GM12878 (cell line): ENCODE measurements around the gene APH1B.

Experiments used
- CBFB ChIP-seq: IDR thresholded peaks from 2 replicates; pipeline ENCODE4 v1.6.1; 2016; ENCODE audit warnings: antibody characterized with exemption, low read depth
- CREB1 ChIP-seq: IDR thresholded peaks from 2 replicates; pipeline ENCODE4 v1.6.1; 2012; ENCODE audit warnings: low read depth, mild to moderate bottlenecking, inconsistent platforms
- CREM ChIP-seq: IDR thresholded peaks from 2 replicates; pipeline ENCODE4 v1.6.1; 2014; ENCODE audit warnings: antibody characterized with exemption, low read depth
- EGR1 ChIP-seq, 2 experiments: IDR thresholded peaks; 1 replicate in 1 of 2; 2 replicates in 1 of 2; pipeline ENCODE4 v1.6.1; 2011 to 2012; ENCODE audit warnings: low read depth in 2 of 2, low read length in 2 of 2, borderline replicate concordance in 1 of 2, mild to moderate bottlenecking in 1 of 2, moderate library complexity in 1 of 2
- FOXM1 ChIP-seq: IDR thresholded peaks from 2 replicates; pipeline ENCODE4 v1.6.1; 2012; ENCODE audit warnings: low read depth, mild to moderate bottlenecking, inconsistent platforms, low read length, moderate library complexity
- JUND ChIP-seq: IDR thresholded peaks from 2 replicates; pipeline ENCODE4 v1.6.1; 2012; ENCODE audit warnings: low read depth, mild to moderate bottlenecking, low read length, improper control_type of control experiment, moderate library complexity
- NFYA ChIP-seq: IDR thresholded peaks from 2 replicates; pipeline ENCODE4 v1.6.1; 2011; ENCODE audit warnings: low read depth, mild to moderate bottlenecking, low read length, improper control_type of control experiment, borderline replicate concordance
- NRF1 ChIP-seq: conservative IDR thresholded peaks from 2 replicates; pipeline ENCODE4 v1.6.1; 2011; ENCODE audit warnings: mild to moderate bottlenecking, low read depth, low read length, improper control_type of control experiment
- POLR2A ChIP-seq: IDR thresholded peaks from 2 replicates; pipeline ENCODE4 v1.6.1; 2011; ENCODE audit warnings: low read depth, mild to moderate bottlenecking, low read length
- RFX5 ChIP-seq: IDR thresholded peaks from 2 replicates; pipeline ENCODE4 v1.6.1; 2011; ENCODE audit warnings: low read depth, low read length, improper control_type of control experiment
- SMAD1 ChIP-seq: fragments of 450-650 bp; IDR thresholded peaks from 2 replicates; pipeline ENCODE4 v1.6.1; 2018; ENCODE audit warnings: mild to moderate bottlenecking, low read depth; ENCODE audit not compliant: partially characterized antibody
- SP1 ChIP-seq: IDR thresholded peaks from one replicate; pipeline ENCODE4 v1.6.1; 2011; ENCODE audit warnings: low read depth, low read length
- YY1 ChIP-seq: IDR thresholded peaks from 2 replicates; pipeline ENCODE4 v1.6.1; 2011; ENCODE audit warnings: low read depth, mild to moderate bottlenecking, low read length
- TF ChIP-seq, protein P1 (sequence below), 3 experiments: IDR thresholded peaks in 2 of 3; conservative IDR thresholded peaks in 1 of 3; 2 replicates each; pipeline ENCODE4 v1.5.1; 2011; ENCODE audit warnings: low read depth in 3 of 3, low read length in 3 of 3, mild to moderate bottlenecking in 3 of 3, control low read depth in 2 of 3, moderate library complexity in 2 of 3, inconsistent platforms in 1 of 3, mixed read lengths in 1 of 3; ENCODE audit not compliant: control insufficient read depth in 2 of 3, insufficient read depth in 1 of 3; ENCODE audit errors: extremely low read depth in 1 of 3

DNA sequence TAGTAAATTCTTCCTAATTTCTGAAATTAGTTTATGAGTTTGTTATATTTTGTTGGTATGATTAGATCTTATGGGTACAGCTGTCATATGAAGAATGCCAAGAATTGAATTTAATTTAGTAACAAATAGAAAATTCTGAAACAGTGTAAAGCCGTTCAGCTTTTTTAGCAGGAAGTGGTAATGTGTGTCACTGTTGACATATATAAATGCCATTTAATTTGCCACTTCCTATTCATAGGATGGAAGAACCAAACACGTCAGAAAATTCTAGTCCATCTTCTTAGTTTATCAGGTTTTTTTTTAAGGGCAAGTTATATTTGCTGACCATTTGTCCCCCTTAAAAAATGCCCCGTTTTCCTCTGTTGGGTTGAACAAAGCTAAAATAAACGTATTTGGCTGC lies 45.0 kb upstream of the APH1B start:
- TF ChIP-seq RFX5, result no peak
- no peak for TF ChIP-seq JUND
- TF ChIP-seq, protein P1, sequence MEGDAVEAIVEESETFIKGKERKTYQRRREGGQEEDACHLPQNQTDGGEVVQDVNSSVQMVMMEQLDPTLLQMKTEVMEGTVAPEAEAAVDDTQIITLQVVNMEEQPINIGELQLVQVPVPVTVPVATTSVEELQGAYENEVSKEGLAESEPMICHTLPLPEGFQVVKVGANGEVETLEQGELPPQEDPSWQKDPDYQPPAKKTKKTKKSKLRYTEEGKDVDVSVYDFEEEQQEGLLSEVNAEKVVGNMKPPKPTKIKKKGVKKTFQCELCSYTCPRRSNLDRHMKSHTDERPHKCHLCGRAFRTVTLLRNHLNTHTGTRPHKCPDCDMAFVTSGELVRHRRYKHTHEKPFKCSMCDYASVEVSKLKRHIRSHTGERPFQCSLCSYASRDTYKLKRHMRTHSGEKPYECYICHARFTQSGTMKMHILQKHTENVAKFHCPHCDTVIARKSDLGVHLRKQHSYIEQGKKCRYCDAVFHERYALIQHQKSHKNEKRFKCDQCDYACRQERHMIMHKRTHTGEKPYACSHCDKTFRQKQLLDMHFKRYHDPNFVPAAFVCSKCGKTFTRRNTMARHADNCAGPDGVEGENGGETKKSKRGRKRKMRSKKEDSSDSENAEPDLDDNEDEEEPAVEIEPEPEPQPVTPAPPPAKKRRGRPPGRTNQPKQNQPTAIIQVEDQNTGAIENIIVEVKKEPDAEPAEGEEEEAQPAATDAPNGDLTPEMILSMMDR (IDR thresholded peaks at IDR 0.05 in 2 of 3, conservative IDR thresholded peaks at IDR 0.05 in 1 of 3; ENCODE audit: control insufficient read depth in 2 of 3, extremely low read depth in 1 of 3, insufficient read depth in 1 of 3, low read depth in 3 of 3, low read length in 3 of 3), result no peak
- no peak for TF ChIP-seq CREB1
- no peak for TF ChIP-seq CBFB
- no peak for TF ChIP-seq CREM
- no peak for TF ChIP-seq FOXM1
- TF ChIP-seq SP1, result no peak
- no peak for TF ChIP-seq NFYA
- TF ChIP-seq EGR1 (IDR thresholded peaks at IDR 0.05; ENCODE audit: borderline replicate concordance in 1 of 2, low read depth in 2 of 2, low read length in 2 of 2), result no peak
- TF ChIP-seq NRF1, result no peak
- no peak for TF ChIP-seq YY1
- no peak for TF ChIP-seq SMAD1
- no peak for TF ChIP-seq POLR2A
